NCI-H187 treated with DMSO at 0.1 percent for 48 hours (cell line): Measurements from ENCODE around the gene PPP1R1B.

Source experiments
- DNase-seq: peaks from one replicate; lab custom pipeline; 2025; lab: John Stamatoyannopoulos, UW

The PPP1R1B gene

DNA sequence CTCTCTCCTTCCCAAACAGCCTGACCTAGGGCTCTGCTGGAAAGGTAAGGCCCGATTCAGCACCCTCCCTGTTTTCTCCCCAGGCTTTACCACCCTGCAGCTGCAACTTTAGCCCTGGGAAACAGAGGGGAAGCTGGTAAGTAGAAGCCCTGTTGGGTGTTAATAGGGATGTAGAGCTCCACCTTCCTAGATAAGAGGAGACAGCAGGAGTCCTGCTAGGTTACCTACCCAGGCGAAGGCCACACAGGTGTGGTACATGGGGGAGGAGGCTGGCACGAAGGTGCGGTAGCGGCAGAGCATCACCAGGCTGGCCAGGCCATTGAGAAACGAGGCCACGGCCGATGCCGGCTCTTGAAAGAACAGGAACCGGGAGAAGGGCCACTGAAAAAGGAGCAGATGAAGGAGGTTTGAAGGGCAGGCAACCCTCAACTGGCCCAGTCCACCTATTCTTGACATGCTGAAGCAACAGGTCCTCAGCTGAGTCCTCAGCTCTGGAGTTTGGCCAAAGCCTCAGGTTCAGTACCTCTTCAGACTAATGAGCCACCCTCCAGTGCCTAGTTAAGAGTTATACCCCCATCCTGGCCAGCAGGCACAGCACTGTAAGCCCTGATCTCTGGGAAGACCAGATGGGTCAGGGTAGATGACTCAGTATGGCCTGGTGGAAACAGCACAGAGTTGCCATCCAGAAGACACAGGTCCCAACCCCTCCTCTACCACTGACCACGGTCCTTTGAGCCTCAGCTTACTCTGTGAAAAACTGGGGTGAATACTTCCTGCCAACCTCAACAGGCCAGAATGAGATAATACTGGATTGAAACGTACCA is 57.8 kb downstream of the PPP1R1B start:
- DNase-seq, result no peak
